ENCODE results near the gene TOP2B. TPM values are rescaled to one million over a fixed set of nuclear protein-coding genes. Genes with fewer than 3 reads are reported as not detected.
A peak's percentile ranks its signal among the peaks of the same experiment; 100 is the strongest.

Gene TOP2B
- 100 to 1,000 TPM; 187 to 199 TPM for total RNA-seq
- 100 to 1,000 TPM in 1 of 3 donors, 10 to 100 TPM in 2; 65.7 to 122 (median 79.4) TPM for polyA plus RNA-seq
- 298 to 557 (median 366) reads per million in 6 experiments for total RNA-seq

GRCh38 chr3:25664812-25665314 lies at the start of gene TOP2B:
Gene TOP2B (minus strand): TSS chr3:25664907. CDS start chr3:25664297, 610 bp downstream.
- peaks cover 25 to 59% (median 50%) of the 10 kb centered on the region in 4 donors for H3K4me1 Mint-ChIP-seq

GRCh38 chr3:25713341-25713985 lies 48.8 kb upstream of the TOP2B start:
- no peak overlapping the region for H3K4me3 Mint-ChIP-seq
- no peak for DNase-seq
- no peak for ATAC-seq
- POLR2A ChIA-PET = no interaction called here
- peaks cover 0 to 5% (median 0%) of the 10 kb centered on the region in 9 donors for H3K9me3 Mint-ChIP-seq
- peaks cover 0 to 11% (median 4%) of the 10 kb centered on the region in 3 donors for H3K36me3 Mint-ChIP-seq
- H3K27me3 Mint-ChIP-seq = no peaks in the 10 kb centered on the region
- peaks cover 0 to 2% (median 0%) of the 10 kb centered on the region in 4 donors for H3K4me1 Mint-ChIP-seq
- no peak overlapping the region for H3K27ac Mint-ChIP-seq

More at GRCh38 chr3:25664812-25665314, at the start of gene TOP2B:
- POLR2A ChIA-PET = interaction anchor here (0.9 to 1.9 kb wide), 3 partner anchors 11 to 119 kb away, joined by 4 to 14 read pairs (median 6); partner anchors contain the start of gene NGLY1
- peak; percentile 85 to 90 for ATAC-seq
- H3K27ac Mint-ChIP-seq = peak within 1 kb of the TSS; percentile 98 to 100 (median 100)
- H3K4me3 Mint-ChIP-seq = peak within 1 kb of the TSS; percentile 97 to 100 (median 99)
- peaks cover 3 to 11% (median 5%) of the 10 kb centered on the region in 3 donors for H3K36me3 Mint-ChIP-seq
- peaks cover 0 to 2% (median 0%) of the 10 kb centered on the region in 5 donors for H3K27me3 Mint-ChIP-seq
- peaks cover 0 to 3% (median 0%) of the 10 kb centered on the region in 9 donors for H3K9me3 Mint-ChIP-seq
- DNase-seq = peak; percentile 82 to 97 (median 94)

- DNase-seq (no peak), ATAC-seq (no peak)
- Mint-ChIP-seq H3K27me3 (peaks cover 0 to 4% (median 0%) of the 10 kb centered on the region in 5 donors), H3K4me1 (peaks cover 0 to 2% (median 0%) of the 10 kb centered on the region in 4 donors), H3K36me3 (no peaks in the 10 kb centered on the region), H3K4me3 (no peak overlapping the region), H3K9me3 (peaks cover 0 to 2% (median 0%) of the 10 kb centered on the region in 9 donors), H3K27ac (no peak overlapping the region)
- POLR2A ChIA-PET = interaction anchor here (1.2 kb wide), 1 partner anchor 48 kb away, joined by 4 read pairs; no protein-coding TSS in a partner anchor
Observed at GRCh38 chr3:25711090-25711489, 46.4 kb upstream of the TOP2B start.

GRCh38 chr3:25708036-25708435 lies 43.3 kb upstream of the TOP2B start:
- H3K27ac Mint-ChIP-seq = peak overlapping the region in 1 of 10 donors; percentile 59

GRCh38 chr3:25707268-25707926 lies 42.7 kb upstream of the TOP2B start:
- H3K36me3 Mint-ChIP-seq = no peaks in the 10 kb centered on the region
- H3K27ac Mint-ChIP-seq = no peak overlapping the region
- no peak overlapping the region for H3K4me3 Mint-ChIP-seq
- peaks cover 0 to 2% (median 0%) of the 10 kb centered on the region in 9 donors for H3K9me3 Mint-ChIP-seq
- POLR2A ChIA-PET = no interaction called here
- ATAC-seq (no peak), DNase-seq (no peak)
- peaks cover 0 to 11% (median 7%) of the 10 kb centered on the region in 5 donors for H3K27me3 Mint-ChIP-seq
- peaks cover 0 to 2% (median 0%) of the 10 kb centered on the region in 4 donors for H3K4me1 Mint-ChIP-seq

More at GRCh38 chr3:25708036-25708435, 43.3 kb upstream of the TOP2B start:
- DNase-seq (no peak), ATAC-seq (no peak)
- peaks cover 0 to 2% (median 0%) of the 10 kb centered on the region in 9 donors for H3K9me3 Mint-ChIP-seq
- no peaks in the 10 kb centered on the region for H3K36me3 Mint-ChIP-seq
- POLR2A ChIA-PET = no interaction called here
- H3K4me1 Mint-ChIP-seq = peaks cover 0 to 2% (median 0%) of the 10 kb centered on the region in 4 donors
- H3K27me3 Mint-ChIP-seq = peaks cover 0 to 8% (median 4%) of the 10 kb centered on the region in 5 donors
- no peak overlapping the region for H3K4me3 Mint-ChIP-seq

GRCh38 chr3:25706213-25706612 lies 41.5 kb upstream of the TOP2B start:
- Mint-ChIP-seq H3K36me3 (no peaks in the 10 kb centered on the region), H3K9me3 (no peaks in the 10 kb centered on the region), H3K4me1 (peaks cover 0 to 2% (median 0%) of the 10 kb centered on the region in 4 donors), H3K27ac (no peak overlapping the region), H3K27me3 (peaks cover 0 to 13% (median 7%) of the 10 kb centered on the region in 5 donors), H3K4me3 (no peak overlapping the region)
- DNase-seq (no peak), ATAC-seq (no peak)
- POLR2A ChIA-PET = no interaction called here

GRCh38 chr3:25697553-25697952 lies 32.8 kb upstream of the TOP2B start:
- H3K27ac Mint-ChIP-seq = no peak overlapping the region
- H3K27me3 Mint-ChIP-seq = peaks cover 0 to 4% (median 0%) of the 10 kb centered on the region in 5 donors
- POLR2A ChIA-PET = interaction anchor here (0.6 kb wide), 1 partner anchor 35 kb away, joined by 3 read pairs; no protein-coding TSS in a partner anchor
- H3K9me3 Mint-ChIP-seq = peaks cover 0 to 3% (median 0%) of the 10 kb centered on the region in 9 donors
- ATAC-seq (no peak), DNase-seq (no peak)
- no peak overlapping the region for H3K4me3 Mint-ChIP-seq
- peaks cover 0 to 2% (median 0%) of the 10 kb centered on the region in 4 donors for H3K4me1 Mint-ChIP-seq
- no peaks in the 10 kb centered on the region for H3K36me3 Mint-ChIP-seq

GRCh38 chr3:25695731-25696420 lies 31.2 kb upstream of the TOP2B start:
- Mint-ChIP-seq H3K27ac (no peak overlapping the region), H3K27me3 (peaks cover 0 to 9% (median 7%) of the 10 kb centered on the region in 5 donors), H3K4me3 (no peak overlapping the region), H3K9me3 (peaks cover 0 to 3% (median 0%) of the 10 kb centered on the region in 9 donors), H3K4me1 (no peaks in the 10 kb centered on the region), H3K36me3 (no peaks in the 10 kb centered on the region)
- ATAC-seq (no peak), DNase-seq (no peak)
- POLR2A ChIA-PET = no interaction called here

- ATAC-seq = no peak
- Mint-ChIP-seq H3K9me3 (peaks cover 0 to 2% (median 0%) of the 10 kb centered on the region in 9 donors), H3K4me3 (no peak overlapping the region), H3K36me3 (no peaks in the 10 kb centered on the region), H3K27ac (no peak overlapping the region), H3K4me1 (no peaks in the 10 kb centered on the region), H3K27me3 (peaks cover 4 to 22% (median 7%) of the 10 kb centered on the region in 5 donors)
- no peak for DNase-seq
- POLR2A ChIA-PET = no interaction called here
Observed at GRCh38 chr3:25693238-25693637, 28.5 kb upstream of the TOP2B start.

GRCh38 chr3:25692341-25692740 lies 27.6 kb upstream of the TOP2B start:
- no peaks in the 10 kb centered on the region for H3K4me1 Mint-ChIP-seq
- H3K27ac Mint-ChIP-seq = no peak overlapping the region
- no peaks in the 10 kb centered on the region for H3K36me3 Mint-ChIP-seq
- POLR2A ChIA-PET = no interaction called here
- H3K9me3 Mint-ChIP-seq = no peaks in the 10 kb centered on the region
- no peak overlapping the region for H3K4me3 Mint-ChIP-seq
- peaks cover 4 to 22% (median 8%) of the 10 kb centered on the region in 5 donors for H3K27me3 Mint-ChIP-seq
- no peak for ATAC-seq
- DNase-seq = no peak

GRCh38 chr3:25690768-25691533 lies 26.2 kb upstream of the TOP2B start:
- POLR2A ChIA-PET = no interaction called here
- no peak for ATAC-seq
- Mint-ChIP-seq H3K4me1 (no peaks in the 10 kb centered on the region), H3K9me3 (no peaks in the 10 kb centered on the region), H3K27ac (no peak overlapping the region), H3K36me3 (no peaks in the 10 kb centered on the region), H3K4me3 (no peak overlapping the region), H3K27me3 (peaks cover 4 to 22% (median 8%) of the 10 kb centered on the region in 5 donors)
- DNase-seq = no peak

GRCh38 chr3:25689226-25689625 lies 24.5 kb upstream of the TOP2B start:
- H3K27ac Mint-ChIP-seq = peak overlapping the region in 1 of 10 donors; percentile 78
- no peak overlapping the region for H3K4me3 Mint-ChIP-seq
- H3K36me3 Mint-ChIP-seq = no peaks in the 10 kb centered on the region
- H3K27me3 Mint-ChIP-seq = peaks cover 4 to 22% (median 8%) of the 10 kb centered on the region in 5 donors
- POLR2A ChIA-PET = no interaction called here
- no peaks in the 10 kb centered on the region for H3K4me1 Mint-ChIP-seq
- DNase-seq (no peak), ATAC-seq (no peak)
- no peaks in the 10 kb centered on the region for H3K9me3 Mint-ChIP-seq
